ENCODE results near the gene TBX2. TPM values are rescaled to one million over a fixed set of nuclear protein-coding genes. Genes with fewer than 3 reads are reported as not detected.

The TBX2 gene
- total RNA-seq, 1 donor from 2014 or later: not detected

GRCh38 chr17:61418449-61418848, 18.8 kb downstream of the TBX2 start:
- Mint-ChIP-seq H3K27me3 (ENCODE audit: insufficient read depth, low read depth) (peaks cover 17% of the 10 kb centered on the region), H3K4me1 (peaks cover 3% of the 10 kb centered on the region), H3K27ac (no peak overlapping the region), H3K36me3 (no peaks in the 10 kb centered on the region), H3K9me3 (no peaks in the 10 kb centered on the region), H3K4me3 (no peak overlapping the region)
- H3K4me1 ChIP-seq: peaks cover 3% of the 10 kb centered on the region
- no peak overlapping the region for H2AFZ ChIP-seq (replicated peaks)
- DNase-seq (ENCODE audit: low spot score): no peak
- H3K27ac ChIP-seq: no peak overlapping the region
- no peaks in the 10 kb centered on the region for H3K9me3 ChIP-seq (ENCODE audit: low read depth)
- TF ChIP-seq EZH2phosphoT487 (IDR thresholded peaks at IDR 0.05): no peak
- TF ChIP-seq CTCF (IDR thresholded peaks at IDR 0.05): no peak
- no peak for TF ChIP-seq EZH2 (IDR thresholded peaks at IDR 0.05)
- no peaks in the 10 kb centered on the region for H3K79me2 ChIP-seq (ENCODE audit: low read depth)
- no peak overlapping the region for H3K9ac ChIP-seq
- H4K20me1 ChIP-seq (ENCODE audit: low read depth): no peaks in the 10 kb centered on the region
- peaks cover 2% of the 10 kb centered on the region for H3F3A ChIP-seq (ENCODE audit: low read depth)
- no peak overlapping the region for H3K4me2 ChIP-seq
- H3K4me3 ChIP-seq: no peak overlapping the region
- H3K27me3 ChIP-seq: peaks cover 76% of the 10 kb centered on the region
- no peaks in the 10 kb centered on the region for H3K36me3 ChIP-seq

- H3K4me1 ChIP-seq: peaks cover 3% of the 10 kb centered on the region
- peak overlapping the region; percentile 78 for H2AFZ ChIP-seq (replicated peaks)
- H3K4me3 Mint-ChIP-seq: no peak overlapping the region
- H3K4me3 ChIP-seq: no peak overlapping the region
- H3K4me2 ChIP-seq: no peak overlapping the region
- peaks cover 65% of the 10 kb centered on the region for H3K27me3 ChIP-seq
- H3K9me3 ChIP-seq (ENCODE audit: low read depth): no peaks in the 10 kb centered on the region
- H3K36me3 ChIP-seq: no peaks in the 10 kb centered on the region
- no peaks in the 10 kb centered on the region for H4K20me1 ChIP-seq (ENCODE audit: low read depth)
- DNase-seq (ENCODE audit: low spot score): no peak
- H3K27me3 Mint-ChIP-seq (ENCODE audit: insufficient read depth, low read depth): peaks cover 15% of the 10 kb centered on the region
- no peak for TF ChIP-seq EZH2 (IDR thresholded peaks at IDR 0.05)
- TF ChIP-seq EZH2phosphoT487 (IDR thresholded peaks at IDR 0.05): no peak
- TF ChIP-seq CTCF (IDR thresholded peaks at IDR 0.05): no peak
- H3K9me3 Mint-ChIP-seq: no peaks in the 10 kb centered on the region
- H3K79me2 ChIP-seq (ENCODE audit: low read depth): no peaks in the 10 kb centered on the region
- H3K27ac ChIP-seq: no peak overlapping the region
- H3K9ac ChIP-seq: no peak overlapping the region
- H3F3A ChIP-seq (ENCODE audit: low read depth): no peaks in the 10 kb centered on the region
- H3K36me3 Mint-ChIP-seq: no peaks in the 10 kb centered on the region
- H3K4me1 Mint-ChIP-seq: peaks cover 2% of the 10 kb centered on the region
- H3K27ac Mint-ChIP-seq: no peak overlapping the region
Observed at GRCh38 chr17:61419496-61420046, 19.9 kb downstream of the TBX2 start.

GRCh38 chr17:61420052-61420451, 20.4 kb downstream of the TBX2 start:
- Histone ChIP-seq H4K20me1 (ENCODE audit: low read depth) (no peaks in the 10 kb centered on the region), H3K4me3 (no peak overlapping the region), H3K27me3 (peaks cover 60% of the 10 kb centered on the region), H3K9ac (no peak overlapping the region), H3F3A (ENCODE audit: low read depth) (no peaks in the 10 kb centered on the region), H3K4me1 (peaks cover 3% of the 10 kb centered on the region), H3K27ac (no peak overlapping the region), H2AFZ (replicated peaks) (peak overlapping the region; percentile 78), H3K4me2 (no peak overlapping the region), H3K79me2 (ENCODE audit: low read depth) (no peaks in the 10 kb centered on the region), H3K9me3 (ENCODE audit: low read depth) (no peaks in the 10 kb centered on the region), H3K36me3 (no peaks in the 10 kb centered on the region)
- H3K27ac Mint-ChIP-seq: no peak overlapping the region
- TF ChIP-seq CTCF (IDR thresholded peaks at IDR 0.05): no peak
- TF ChIP-seq EZH2 (IDR thresholded peaks at IDR 0.05): no peak
- no peak for TF ChIP-seq EZH2phosphoT487 (IDR thresholded peaks at IDR 0.05)
- H3K4me1 Mint-ChIP-seq: peaks cover 2% of the 10 kb centered on the region
- DNase-seq (ENCODE audit: low spot score): no peak
- no peaks in the 10 kb centered on the region for H3K9me3 Mint-ChIP-seq
- no peaks in the 10 kb centered on the region for H3K36me3 Mint-ChIP-seq
- H3K27me3 Mint-ChIP-seq (ENCODE audit: insufficient read depth, low read depth): peaks cover 12% of the 10 kb centered on the region
- no peak overlapping the region for H3K4me3 Mint-ChIP-seq
